Measurements from ENCODE around the gene N4BP3. TPM values are rescaled to one million over a fixed set of nuclear protein-coding genes. Genes with fewer than 3 reads are reported as not detected.

N4BP3 gene
- total and polyA plus RNA-seq, 4 donors = 0.03 to 2.0 (median 0.16) TPM

DNA sequence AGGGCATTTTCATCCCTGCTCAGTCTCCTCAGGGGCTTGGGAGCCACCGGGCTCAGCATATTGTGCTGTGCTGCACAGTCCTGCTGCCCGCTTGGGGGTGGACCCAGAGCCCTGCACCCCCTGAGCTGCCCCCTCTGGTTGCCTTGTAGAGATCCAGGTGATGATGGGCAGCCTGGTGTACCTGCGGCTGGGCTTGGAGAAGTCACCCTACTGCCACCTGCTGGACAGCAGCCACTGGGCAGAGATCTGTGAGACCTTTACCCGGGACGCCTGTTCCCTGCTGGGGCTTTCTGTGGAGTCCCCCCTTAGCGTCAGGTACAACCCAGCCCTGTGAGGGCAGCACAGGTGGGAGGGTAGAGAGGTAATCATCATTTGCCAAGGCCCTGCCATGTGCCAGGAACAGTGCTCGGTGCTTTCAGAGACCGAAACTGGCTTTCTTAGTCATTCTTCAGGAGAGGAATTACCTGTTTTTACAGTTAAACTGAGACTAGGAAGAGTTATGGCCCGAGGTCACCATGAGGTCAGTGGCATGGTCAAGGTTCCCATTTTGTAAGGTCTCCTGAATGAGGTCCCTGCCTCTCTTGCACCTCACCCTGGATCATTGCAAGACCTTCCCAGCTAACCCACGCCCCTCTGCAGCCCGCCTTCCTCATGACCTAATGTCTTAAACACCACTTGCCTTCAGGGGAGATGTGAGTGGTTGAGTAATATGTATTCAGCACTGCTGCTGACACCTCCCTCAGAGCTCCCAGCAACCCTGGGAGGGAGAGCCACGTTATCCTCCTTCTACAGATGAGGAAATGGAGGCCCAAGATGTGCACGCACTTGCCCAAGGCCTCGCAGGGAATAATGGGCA, 32.9 kb downstream of the N4BP3 start:
- H3K9me3 ChIP-seq (ENCODE audit: control insufficient read depth, low read length) = no peaks in the 10 kb centered on the region
- ATAC-seq (ENCODE audit: low FRiP score) = no peak
- no peak overlapping the region for H3K4me3 ChIP-seq (ENCODE audit: low read length in 2 of 2)
- H3K27me3 ChIP-seq (ENCODE audit: control insufficient read depth in 1 of 2, insufficient read depth in 2 of 2, low read length in 1 of 2) = no peaks in the 10 kb centered on the region
- WGBS, 2 donors = 61 to 63% methylated on average over 14 of the region's 14 CpGs
- H3K4me1 ChIP-seq (ENCODE audit: control insufficient read depth in 1 of 2, insufficient read depth in 2 of 2, low read length in 2 of 2) = no peaks in the 10 kb centered on the region
- H3K36me3 ChIP-seq (ENCODE audit: control insufficient read depth in 1 of 2, insufficient read depth in 2 of 2, low read length in 1 of 2) = peaks cover 0 to 8% of the 10 kb centered on the region in 2 donors
- peak in 1 of 2 donors; percentile 82 for DNase-seq
- no peak overlapping the region for H3K27ac ChIP-seq (ENCODE audit: low read depth in 1 of 2, low read length in 2 of 2)
- intact Hi-C loops (cut with DNase I) = no loop called here

DNA sequence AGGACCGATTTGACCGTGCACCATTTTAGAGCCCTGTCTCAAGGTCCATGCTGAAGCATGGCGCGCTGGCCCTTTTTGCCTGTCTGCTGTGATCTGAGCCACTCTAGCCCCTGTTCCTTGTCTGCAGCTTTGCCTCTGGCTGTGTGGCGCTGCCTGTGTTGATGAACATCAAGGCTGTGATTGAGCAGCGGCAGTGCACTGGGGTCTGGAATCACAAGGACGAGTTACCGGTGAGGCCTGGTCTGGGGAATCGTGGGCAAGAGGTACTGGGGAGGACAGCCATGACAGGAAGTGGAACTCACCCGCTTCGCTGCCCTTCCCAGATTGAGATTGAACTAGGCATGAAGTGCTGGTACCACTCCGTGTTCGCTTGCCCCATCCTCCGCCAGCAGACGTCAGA, 34.1 kb downstream of the N4BP3 start:
- 89 to 90% methylated on average over 15 of the region's 15 CpGs for WGBS, 2 donors
- H3K27me3 ChIP-seq (ENCODE audit: control insufficient read depth in 1 of 2, insufficient read depth in 2 of 2, low read length in 1 of 2) = no peaks in the 10 kb centered on the region
- H3K9me3 ChIP-seq (ENCODE audit: control insufficient read depth, low read length) = no peaks in the 10 kb centered on the region
- DNase-seq (peak in 1 of 2 donors; percentile 64), ATAC-seq (ENCODE audit: low FRiP score) (no peak)
- no peaks in the 10 kb centered on the region for H3K4me1 ChIP-seq (ENCODE audit: control insufficient read depth in 1 of 2, insufficient read depth in 2 of 2, low read length in 2 of 2)
- H3K4me3 ChIP-seq (ENCODE audit: low read length in 2 of 2) = no peak overlapping the region
- H3K36me3 ChIP-seq (ENCODE audit: control insufficient read depth in 1 of 2, insufficient read depth in 2 of 2, low read length in 1 of 2) = peaks cover 0 to 8% of the 10 kb centered on the region in 2 donors
- H3K27ac ChIP-seq (ENCODE audit: low read depth in 1 of 2, low read length in 2 of 2) = no peak overlapping the region
- intact Hi-C loops (cut with DNase I) = no loop called here

DNA sequence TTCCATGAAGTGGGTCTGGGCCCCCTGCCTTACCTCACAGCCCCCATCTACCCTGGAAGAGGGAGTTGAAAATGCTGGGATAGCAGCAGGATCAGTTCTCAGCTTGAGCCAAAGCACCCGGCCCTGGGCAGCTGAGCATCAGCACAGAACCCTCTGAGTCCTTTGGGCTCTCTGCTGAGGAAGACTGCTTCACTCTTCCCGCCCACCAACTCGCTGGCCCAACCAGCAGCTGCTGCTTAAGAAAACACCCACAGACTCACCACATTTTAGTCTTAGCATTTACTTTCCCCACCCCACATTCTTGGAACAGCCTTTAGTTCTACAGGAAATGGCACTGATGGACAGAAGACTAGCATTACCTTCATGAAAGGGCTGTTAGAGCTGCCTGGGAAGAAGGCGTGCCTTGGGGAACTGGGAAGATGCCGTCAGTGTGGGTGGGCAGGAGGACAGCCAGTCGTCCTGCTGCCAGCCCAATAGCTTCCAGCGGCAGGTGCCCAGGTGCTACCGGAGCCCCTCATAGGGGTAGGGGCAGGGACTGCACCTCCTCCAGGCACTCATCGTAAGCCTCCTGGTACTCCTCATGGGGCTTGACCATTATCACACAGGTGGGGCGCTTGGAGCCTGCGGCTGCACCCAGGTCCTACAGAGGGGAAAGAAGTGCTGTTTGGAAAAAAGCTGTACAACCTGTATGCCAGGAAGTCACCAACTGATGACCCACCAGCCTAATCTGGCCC, 36.0 kb downstream of the N4BP3 start:
- Histone ChIP-seq H3K4me3 (ENCODE audit: low read length in 2 of 2) (no peak overlapping the region), H3K36me3 (ENCODE audit: control insufficient read depth in 1 of 2, insufficient read depth in 2 of 2, low read length in 1 of 2) (peaks cover 0 to 2% of the 10 kb centered on the region in 2 donors), H3K27me3 (ENCODE audit: control insufficient read depth in 1 of 2, insufficient read depth in 2 of 2, low read length in 1 of 2) (no peaks in the 10 kb centered on the region), H3K4me1 (ENCODE audit: control insufficient read depth in 1 of 2, insufficient read depth in 2 of 2, low read length in 2 of 2) (no peaks in the 10 kb centered on the region), H3K9me3 (ENCODE audit: control insufficient read depth, low read length) (no peaks in the 10 kb centered on the region), H3K27ac (ENCODE audit: low read depth in 1 of 2, low read length in 2 of 2) (no peak overlapping the region)
- 69 to 74% methylated on average over 11 of the region's 11 CpGs for WGBS, 2 donors
- DNase-seq (peak in 1 of 2 donors; percentile 64), ATAC-seq (ENCODE audit: low FRiP score) (no peak)
- intact Hi-C loops (cut with DNase I) = no loop called here

DNA sequence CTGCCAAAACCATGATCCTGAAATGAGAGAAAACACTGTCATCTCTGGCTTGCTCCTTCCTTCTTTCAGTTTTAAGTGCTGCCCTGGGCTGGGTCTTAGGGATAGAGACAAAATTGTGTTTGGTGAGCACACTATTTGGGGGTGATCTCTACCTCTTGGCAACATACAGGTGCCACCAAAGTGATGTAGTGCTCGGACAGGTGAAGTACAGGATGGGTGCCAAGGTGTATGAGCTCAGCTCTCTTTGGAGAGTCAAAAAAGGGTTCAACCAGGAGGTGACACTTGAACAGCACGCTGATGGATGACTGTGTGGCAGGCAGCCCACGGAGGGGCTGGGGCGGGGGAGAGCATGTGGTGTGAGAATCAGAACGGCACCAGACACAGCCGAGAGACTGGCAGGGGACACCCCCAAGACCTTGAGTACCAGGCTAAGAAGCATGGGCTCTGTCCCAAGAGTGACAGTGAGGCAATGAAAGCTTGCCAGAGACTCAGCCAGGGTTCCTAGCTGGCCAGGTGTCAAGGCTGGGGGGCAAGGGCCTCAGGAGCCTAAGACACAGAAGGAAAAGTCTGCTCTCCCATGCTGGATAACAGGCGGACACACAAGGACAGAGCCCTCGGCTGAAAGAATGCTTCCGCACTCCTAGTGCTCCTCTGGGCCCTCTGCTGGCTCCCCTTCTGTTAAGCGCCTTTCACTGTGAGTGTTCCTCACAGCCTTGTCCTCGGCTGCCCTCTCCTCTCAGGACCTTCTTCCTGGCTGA, 37.8 kb downstream of the N4BP3 start:
- 48 to 58% methylated on average over 11 of the region's 11 CpGs for WGBS, 2 donors
- no peak overlapping the region for H3K4me3 ChIP-seq (ENCODE audit: low read length in 2 of 2)
- ATAC-seq (ENCODE audit: low FRiP score) (no peak), DNase-seq (peak in 1 of 2 donors; percentile 50)
- no peak overlapping the region for H3K27ac ChIP-seq (ENCODE audit: low read depth in 1 of 2, low read length in 2 of 2)
- intact Hi-C loops (cut with DNase I) = loop anchor here in 1 of 2 donors (5.0 kb wide), 1 partner anchor 56 kb away; no protein-coding TSS in a partner anchor
- no peaks in the 10 kb centered on the region for H3K9me3 ChIP-seq (ENCODE audit: control insufficient read depth, low read length)
- H3K27me3 ChIP-seq (ENCODE audit: control insufficient read depth in 1 of 2, insufficient read depth in 2 of 2, low read length in 1 of 2) = no peaks in the 10 kb centered on the region
- peaks cover 0 to 2% of the 10 kb centered on the region in 2 donors for H3K36me3 ChIP-seq (ENCODE audit: control insufficient read depth in 1 of 2, insufficient read depth in 2 of 2, low read length in 1 of 2)
- H3K4me1 ChIP-seq (ENCODE audit: control insufficient read depth in 1 of 2, insufficient read depth in 2 of 2, low read length in 2 of 2) = no peaks in the 10 kb centered on the region

DNA sequence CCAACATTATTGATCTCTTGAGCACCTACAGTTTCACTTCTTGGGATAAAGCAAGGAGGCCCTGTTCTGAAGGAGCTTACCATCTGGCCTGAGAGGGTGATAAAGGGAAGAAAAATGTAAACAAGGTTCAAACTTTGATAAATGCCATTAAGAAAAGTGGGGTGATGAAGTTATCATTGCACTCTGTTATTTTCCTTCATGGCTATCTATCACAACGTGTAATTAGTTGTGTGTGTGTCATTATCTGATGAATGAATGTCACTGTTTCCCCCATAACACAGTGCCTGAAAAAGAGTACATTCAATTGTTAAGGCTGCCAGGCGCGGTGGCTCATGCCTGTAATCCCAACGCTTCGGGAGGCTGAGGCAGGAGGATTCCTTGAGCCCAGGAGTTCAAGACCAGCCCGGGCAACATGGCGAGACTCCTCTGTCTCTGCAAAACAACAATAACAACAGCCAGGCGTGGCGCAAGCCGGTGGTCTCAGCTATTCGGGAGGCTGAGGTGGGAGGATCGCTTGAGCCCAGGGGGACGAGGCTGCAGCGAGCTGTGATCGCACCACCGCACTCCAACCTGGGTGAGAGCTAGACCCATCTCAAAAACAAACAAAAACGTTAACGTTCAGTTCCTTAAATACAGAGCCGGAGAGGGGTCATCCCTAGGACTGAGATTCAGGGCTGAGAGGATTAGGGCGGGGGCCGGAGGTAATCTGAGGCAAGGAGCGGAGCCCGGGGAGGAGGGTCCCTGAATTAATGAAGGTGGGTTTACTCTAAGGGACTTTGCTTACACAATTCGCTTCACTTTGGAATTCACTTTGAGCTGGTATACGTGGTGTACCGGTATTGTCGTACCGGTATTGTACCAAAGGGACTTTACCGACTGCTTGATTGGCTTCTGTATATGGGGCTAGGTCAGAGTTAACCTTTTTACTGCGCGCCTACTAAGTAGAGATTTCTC, 39.4 kb downstream of the N4BP3 start:
- H3K4me3 ChIP-seq (ENCODE audit: low read length in 2 of 2) = peak overlapping the region; percentile 20 to 60
- H3K27me3 ChIP-seq (ENCODE audit: control insufficient read depth in 1 of 2, insufficient read depth in 2 of 2, low read length in 1 of 2) = no peaks in the 10 kb centered on the region
- intact Hi-C loops (cut with DNase I) = loop anchor here in 1 of 2 donors (5.0 kb wide), 1 partner anchor 55 kb away; no protein-coding TSS in a partner anchor
- ATAC-seq (ENCODE audit: low FRiP score) (no peak), DNase-seq (peak in 1 of 2 donors; percentile 73)
- peaks cover 0 to 2% of the 10 kb centered on the region in 2 donors for H3K36me3 ChIP-seq (ENCODE audit: control insufficient read depth in 1 of 2, insufficient read depth in 2 of 2, low read length in 1 of 2)
- whole genome bisulfite sequencing, 2 donors = 51 to 52% methylated on average over 31 of the region's 31 CpGs
- no peak overlapping the region for H3K27ac ChIP-seq (ENCODE audit: low read depth in 1 of 2, low read length in 2 of 2)
- H3K4me1 ChIP-seq (ENCODE audit: control insufficient read depth in 1 of 2, insufficient read depth in 2 of 2, low read length in 2 of 2) = no peaks in the 10 kb centered on the region
- no peaks in the 10 kb centered on the region for H3K9me3 ChIP-seq (ENCODE audit: control insufficient read depth, low read length)

DNA sequence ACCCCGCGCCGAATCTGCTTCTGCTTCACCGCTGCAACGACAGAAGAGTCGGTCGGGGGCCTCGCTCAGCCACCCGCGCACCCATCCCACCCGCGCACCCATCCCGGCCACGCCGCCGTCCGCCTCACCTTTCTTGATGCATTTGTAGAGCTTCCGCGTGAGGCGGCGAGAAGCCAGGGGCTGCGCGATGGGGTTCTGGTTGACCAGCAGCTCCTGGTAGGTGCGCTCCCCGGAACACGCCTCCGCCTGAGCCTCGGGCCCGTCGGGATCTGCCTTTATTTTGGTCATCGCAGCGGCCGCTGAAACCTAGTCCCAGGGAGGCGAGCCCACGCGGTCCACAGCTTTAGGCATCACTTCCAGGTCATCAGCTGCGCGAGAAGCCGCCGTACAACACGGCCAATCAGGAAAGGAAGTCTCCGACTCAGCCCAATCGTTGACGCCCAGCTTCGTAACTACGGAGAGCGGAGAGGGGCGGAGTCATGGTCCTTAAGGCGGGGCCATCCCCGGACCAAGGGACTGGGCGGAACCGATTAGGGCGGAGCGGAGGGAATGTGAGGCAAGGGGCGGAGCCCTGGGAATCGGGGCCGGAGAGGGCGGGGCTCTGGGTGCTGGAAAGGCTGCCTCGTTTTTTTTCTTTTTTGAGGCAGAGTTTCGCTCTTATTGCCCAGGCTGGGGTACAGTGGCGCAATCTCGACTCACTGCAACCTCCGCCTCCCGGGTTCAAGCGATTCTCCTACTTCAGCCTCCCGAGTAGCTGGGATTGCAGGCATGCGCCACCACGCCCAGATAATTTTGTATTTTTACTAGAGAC, 40.4 kb downstream of the N4BP3 start, which contains the start of gene NHP2:
TSS of gene NHP2 (minus strand) at position 356 of the 811 bp plus-strand sequence. CDS start at position 288, 68 bp downstream.
- Histone ChIP-seq H3K9me3 (ENCODE audit: control insufficient read depth, low read length) (no peaks in the 10 kb centered on the region), H3K27me3 (ENCODE audit: control insufficient read depth in 1 of 2, insufficient read depth in 2 of 2, low read length in 1 of 2) (no peaks in the 10 kb centered on the region), H3K27ac (ENCODE audit: low read depth in 1 of 2, low read length in 2 of 2) (peak within 1 kb of the TSS in 1 of 2 donors; percentile 38), H3K4me3 (ENCODE audit: low read length in 2 of 2) (peak within 1 kb of the TSS; percentile 20 to 60), H3K4me1 (ENCODE audit: control insufficient read depth in 1 of 2, insufficient read depth in 2 of 2, low read length in 2 of 2) (no peaks in the 10 kb centered on the region), H3K36me3 (ENCODE audit: control insufficient read depth in 1 of 2, insufficient read depth in 2 of 2, low read length in 1 of 2) (peaks cover 0 to 2% of the 10 kb centered on the region in 2 donors)
- intact Hi-C loops (cut with DNase I) = loop anchor here in 1 of 2 donors (5.0 kb wide), 1 partner anchor 54 kb away; no protein-coding TSS in a partner anchor
- ATAC-seq (ENCODE audit: low FRiP score) (peak; percentile 99), DNase-seq (peak; percentile 99)
- 2% methylated on average over 67 to 68 of the region's 68 CpGs for WGBS, 2 donors

DNA sequence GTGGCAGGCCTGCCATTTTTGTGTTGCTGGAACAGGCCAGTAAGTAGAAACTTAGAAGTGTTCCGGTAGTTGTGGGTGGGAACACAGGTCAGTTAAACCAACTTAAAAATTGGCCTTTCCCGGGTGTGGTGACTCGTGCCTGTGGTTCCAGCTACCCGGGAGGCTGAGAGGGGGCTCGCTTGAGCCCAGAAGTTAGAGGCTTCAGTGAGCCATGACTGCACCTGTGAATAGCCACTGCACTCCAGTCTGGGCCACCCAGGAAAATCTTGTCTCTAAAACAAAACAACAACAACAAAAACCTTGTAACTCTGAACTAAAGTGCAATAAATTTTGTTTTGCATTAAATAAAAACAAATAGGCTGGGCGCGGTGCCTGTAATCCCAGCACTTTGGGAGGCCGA, 41.7 kb downstream of the N4BP3 start:
- H3K4me1 ChIP-seq (ENCODE audit: control insufficient read depth in 1 of 2, insufficient read depth in 2 of 2, low read length in 2 of 2) = no peaks in the 10 kb centered on the region
- H3K9me3 ChIP-seq (ENCODE audit: control insufficient read depth, low read length) = no peaks in the 10 kb centered on the region
- no peak for DNase-seq
- intact Hi-C loops (cut with DNase I) = no loop called here
- H3K27ac ChIP-seq (ENCODE audit: low read depth in 1 of 2, low read length in 2 of 2) = no peak overlapping the region
- ATAC-seq (ENCODE audit: low FRiP score) = no peak
- no peak overlapping the region for H3K4me3 ChIP-seq (ENCODE audit: low read length in 2 of 2)
- WGBS, 2 donors = 82% methylated on average over 8 of the region's 8 CpGs
- H3K27me3 ChIP-seq (ENCODE audit: control insufficient read depth in 1 of 2, insufficient read depth in 2 of 2, low read length in 1 of 2) = no peaks in the 10 kb centered on the region
- no peaks in the 10 kb centered on the region for H3K36me3 ChIP-seq (ENCODE audit: control insufficient read depth in 1 of 2, insufficient read depth in 2 of 2, low read length in 1 of 2)

Measured in aorta (tissue), 5 donors.